ENCODE measurements around the gene ANKS6.

- TF ChIP-seq CTCF (IDR thresholded peaks at IDR 0.05; ENCODE audit: low read depth, low read length, poor library complexity, severe bottlenecking) (no peak), EZH2phosphoT487 (IDR thresholded peaks at IDR 0.05; ENCODE audit: borderline replicate concordance, low read length) (no peak)
Measured at GRCh38 chr9:98767915-98768314, 28.4 kb downstream of the ANKS6 start.
